Spleen (tissue), 11 donors: ENCODE measurements around the gene MOB2. TPM values are rescaled to one million over a fixed set of nuclear protein-coding genes. Genes with fewer than 3 reads are reported as not detected.
A peak's percentile ranks its signal among the peaks of the same experiment; 100 is the strongest.

Experiments
- DNase-seq: peaks from one replicate; pipeline ENCODE4 v3.0.0-alpha.2; 2020
- H3K27ac ChIP-seq, 8 donors: fragments of 200-600 bp; sonication (generic) in 7 of 8; 1 replicate in 4 of 8; 2 replicates in 4 of 8; pipeline versions ENCODE4 v1.5.0 to v1.8.0; 2016 to 2021; ENCODE audit warnings: inconsistent platforms in 4 of 8, mild to moderate bottlenecking in 4 of 8, moderate library complexity in 1 of 8
- H3K27me3 ChIP-seq, 7 donors: fragments of 200-600 bp; sonication (generic) in 6 of 7; replicated peaks in 1 of 7; 1 replicate in 4 of 7; 2 replicates in 3 of 7; pipeline versions ENCODE4 v1.5.0 to v1.8.0; 2016 to 2021; ENCODE audit warnings: inconsistent platforms in 3 of 7, mild to moderate bottlenecking in 1 of 7
- H3K36me3 ChIP-seq, 6 donors: fragments of 200-600 bp; sonication (generic) in 5 of 6; 1 replicate in 4 of 6; 2 replicates in 2 of 6; pipeline versions ENCODE4 v1.5.0 to v1.8.0; 2016 to 2021; ENCODE audit warnings: inconsistent platforms in 2 of 6
- H3K4me1 ChIP-seq, 6 donors: fragments of 200-600 bp; sonication (generic) in 5 of 6; 1 replicate in 3 of 6; 2 replicates in 3 of 6; pipeline versions ENCODE4 v1.5.0 to v1.8.0; 2016 to 2021; ENCODE audit warnings: inconsistent platforms in 3 of 6
- H3K4me3 ChIP-seq, 8 donors: fragments of 200-600 bp; sonication (generic) in 7 of 8; 1 replicate in 4 of 8; 2 replicates in 4 of 8; pipeline versions ENCODE4 v1.5.0 to v1.8.0; 2016 to 2021; ENCODE audit warnings: inconsistent platforms in 4 of 8, mild to moderate bottlenecking in 4 of 8, moderate library complexity in 2 of 8
- H3K9me3 ChIP-seq, 8 donors: fragments of 200-600 bp; sonication (generic) in 7 of 8; 1 replicate in 4 of 8; 2 replicates in 4 of 8; pipeline versions ENCODE4 v1.5.0 to v1.8.0; 2016 to 2021; ENCODE audit warnings: inconsistent platforms in 4 of 8
- POLR2A ChIP-seq, 3 donors: fragments of 450-650 bp; IDR thresholded peaks; one replicate each; pipeline ENCODE4 v1.5.1; 2017; ENCODE audit warnings: antibody characterized with exemption in 3 of 3, mild to moderate bottlenecking in 1 of 3
- POLR2AphosphoS5 ChIP-seq, 3 donors: sonication (generic); formaldehyde crosslinking; IDR thresholded peaks; one replicate each; pipeline ENCODE4 v1.5.1; 2017; ENCODE audit warnings: antibody characterized with exemption in 3 of 3
- WGBS, 5 donors: extraction: QIAGEN DNeasy Blood & Tissue Kit in 3 of 5; methylation state at CpG; one replicate each; pipeline versions ENCODE4 v1.1.5 to v1.1.7; 2013 to 2018; 5-methylcytosine and 5-hydroxymethylcytosine counted together
- intact Hi-C: fragments of 100-400 bp; cut with DNase I; formaldehyde crosslinking; loops from one replicate; pipeline ENCODE4 v1.15.0; 2023; ENCODE audit warnings: low total_unique reads
- polyA plus RNA-seq, 3 donors: library from polyadenylated mRNA; stranded (reverse); fragments of 200-250 nt; gene quantifications; one replicate each; pipeline ENCODE4 v1.2.1, GENCODE V29; 2013
- total RNA-seq, 7 donors: library from RNA; depleted of rRNA in 3 of 7; stranded (reverse); fragments of >200 nt in 3 of 7; fragmentation: NEBNext Ultra II Directional in 4 of 7; extraction: Animal tissue kit (Norgen Biotek cat#: 25700) in 4 of 7; gene quantifications; one replicate each; pipeline versions ENCODE4 v1.1.0 to v1.2.1, GENCODE V29; 2016 to 2021
- TF ChIP-seq, protein P1 (sequence below), 11 experiments: fragments of 200-600 bp in 7 of 11; fragments of 450-650 bp in 4 of 11; sonication (generic) in 4 of 11; IDR thresholded peaks in 8 of 11; conservative IDR thresholded peaks in 3 of 11; 1 replicate in 7 of 11; 2 replicates in 4 of 11; pipeline versions ENCODE4 v1.4.0 to v1.8.0; 2016 to 2021; ENCODE audit warnings: antibody characterized with exemption in 11 of 11, inconsistent platforms in 4 of 11, mild to moderate bottlenecking in 1 of 11
- donor health status: healthy with polysubstance abuse.
- donor health status: DM: no; HTN: no; CAD: no; lungs with moderate emphysema.
- donor health status: DM: no; HTN: no; CAD: no.
- donor health status: Bipolar disorder and iron deficiency.
- donor health status: healthy.
- donor health status: DM: no; HTN: no; CAD: no.
- donor health status: DM: yes; HTN: yes; CAD: no.

Gene MOB2
- total and polyA plus RNA-seq, 10 donors = 28.1 to 51.5 (median 41.5) TPM

- WGBS, 5 donors = 86 to 92% (median 88%) methylated on average over 20 of the region's 20 CpGs
- Histone ChIP-seq H3K9me3 (no peaks in the 10 kb centered on the region), H3K4me1 (peaks cover 0 to 37% (median 7%) of the 10 kb centered on the region in 6 donors), H3K4me3 (no peak overlapping the region), H3K27ac (no peak overlapping the region), H3K27me3 (no peaks in the 10 kb centered on the region), H3K36me3 (peaks cover 0 to 99% (median 77%) of the 10 kb centered on the region in 6 donors)
- DNase-seq = peak; percentile 34
- TF ChIP-seq, protein P1, sequence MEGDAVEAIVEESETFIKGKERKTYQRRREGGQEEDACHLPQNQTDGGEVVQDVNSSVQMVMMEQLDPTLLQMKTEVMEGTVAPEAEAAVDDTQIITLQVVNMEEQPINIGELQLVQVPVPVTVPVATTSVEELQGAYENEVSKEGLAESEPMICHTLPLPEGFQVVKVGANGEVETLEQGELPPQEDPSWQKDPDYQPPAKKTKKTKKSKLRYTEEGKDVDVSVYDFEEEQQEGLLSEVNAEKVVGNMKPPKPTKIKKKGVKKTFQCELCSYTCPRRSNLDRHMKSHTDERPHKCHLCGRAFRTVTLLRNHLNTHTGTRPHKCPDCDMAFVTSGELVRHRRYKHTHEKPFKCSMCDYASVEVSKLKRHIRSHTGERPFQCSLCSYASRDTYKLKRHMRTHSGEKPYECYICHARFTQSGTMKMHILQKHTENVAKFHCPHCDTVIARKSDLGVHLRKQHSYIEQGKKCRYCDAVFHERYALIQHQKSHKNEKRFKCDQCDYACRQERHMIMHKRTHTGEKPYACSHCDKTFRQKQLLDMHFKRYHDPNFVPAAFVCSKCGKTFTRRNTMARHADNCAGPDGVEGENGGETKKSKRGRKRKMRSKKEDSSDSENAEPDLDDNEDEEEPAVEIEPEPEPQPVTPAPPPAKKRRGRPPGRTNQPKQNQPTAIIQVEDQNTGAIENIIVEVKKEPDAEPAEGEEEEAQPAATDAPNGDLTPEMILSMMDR (IDR thresholded peaks at IDR 0.05 in 8 of 11, conservative IDR thresholded peaks at IDR 0.05 in 3 of 11) = no peak
- no peak for TF ChIP-seq POLR2AphosphoS5 (IDR thresholded peaks at IDR 0.05)
- no peak for TF ChIP-seq POLR2A (IDR thresholded peaks at IDR 0.05)
- intact Hi-C loops = no loop called here
Measured at GRCh38 chr11:1476940-1477736, 9.4 kb downstream of the MOB2 start.

GRCh38 chr11:1475841-1476240, 10.7 kb downstream of the MOB2 start:
- H3K4me3 ChIP-seq = no peak overlapping the region
- peaks cover 0 to 24% (median 1%) of the 10 kb centered on the region in 6 donors for H3K4me1 ChIP-seq
- WGBS, 5 donors = 93 to 98% (median 96%) methylated on average over 12 of the region's 12 CpGs
- intact Hi-C loops = no loop called here
- H3K36me3 ChIP-seq = peaks cover 0 to 100% (median 85%) of the 10 kb centered on the region in 6 donors
- no peaks in the 10 kb centered on the region for H3K27me3 ChIP-seq
- H3K9me3 ChIP-seq = no peaks in the 10 kb centered on the region
- TF ChIP-seq POLR2A (IDR thresholded peaks at IDR 0.05) (no peak), POLR2AphosphoS5 (IDR thresholded peaks at IDR 0.05) (peak in 1 of 3 donors; percentile 35)
- TF ChIP-seq, protein P1 (IDR thresholded peaks at IDR 0.05 in 8 of 11, conservative IDR thresholded peaks at IDR 0.05 in 3 of 11) = no peak
- DNase-seq = peak; percentile 43
- no peak overlapping the region for H3K27ac ChIP-seq

DNA sequence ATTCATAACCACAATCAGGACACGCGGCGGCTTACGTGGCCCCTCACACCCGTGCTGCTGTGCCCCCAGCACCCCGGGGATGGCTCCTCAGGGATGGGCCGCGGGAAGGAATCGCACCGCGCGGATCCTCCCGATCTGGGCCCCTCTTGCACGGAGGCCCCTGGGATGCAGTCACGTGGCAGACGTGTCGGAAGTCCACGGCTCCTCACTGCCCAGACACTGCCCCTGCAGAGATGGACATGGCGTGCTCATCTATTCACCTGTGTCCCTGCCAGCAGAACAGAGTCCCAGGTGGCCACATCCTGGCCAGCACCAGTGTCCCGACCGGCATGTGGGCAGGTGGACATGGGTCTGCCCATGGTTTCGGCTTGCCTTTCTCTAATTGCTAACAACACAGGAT, 12.8 kb downstream of the MOB2 start:
- no peaks in the 10 kb centered on the region for H3K27me3 ChIP-seq
- 95 to 98% (median 97%) methylated on average over 20 to 22 of the region's 22 CpGs for WGBS, 5 donors
- peak; percentile 68 for DNase-seq
- no peak overlapping the region for H3K4me3 ChIP-seq
- intact Hi-C loops = no loop called here
- peaks cover 0 to 12% (median 1%) of the 10 kb centered on the region in 6 donors for H3K4me1 ChIP-seq
- no peak overlapping the region for H3K27ac ChIP-seq
- peaks cover 0 to 100% (median 88%) of the 10 kb centered on the region in 6 donors for H3K36me3 ChIP-seq
- TF ChIP-seq POLR2A (IDR thresholded peaks at IDR 0.05) = no peak
- TF ChIP-seq, protein P1 (IDR thresholded peaks at IDR 0.05 in 8 of 11, conservative IDR thresholded peaks at IDR 0.05 in 3 of 11) = no peak
- peak in 1 of 3 donors; percentile 40 for TF ChIP-seq POLR2AphosphoS5 (IDR thresholded peaks at IDR 0.05)
- H3K9me3 ChIP-seq = no peaks in the 10 kb centered on the region

DNA sequence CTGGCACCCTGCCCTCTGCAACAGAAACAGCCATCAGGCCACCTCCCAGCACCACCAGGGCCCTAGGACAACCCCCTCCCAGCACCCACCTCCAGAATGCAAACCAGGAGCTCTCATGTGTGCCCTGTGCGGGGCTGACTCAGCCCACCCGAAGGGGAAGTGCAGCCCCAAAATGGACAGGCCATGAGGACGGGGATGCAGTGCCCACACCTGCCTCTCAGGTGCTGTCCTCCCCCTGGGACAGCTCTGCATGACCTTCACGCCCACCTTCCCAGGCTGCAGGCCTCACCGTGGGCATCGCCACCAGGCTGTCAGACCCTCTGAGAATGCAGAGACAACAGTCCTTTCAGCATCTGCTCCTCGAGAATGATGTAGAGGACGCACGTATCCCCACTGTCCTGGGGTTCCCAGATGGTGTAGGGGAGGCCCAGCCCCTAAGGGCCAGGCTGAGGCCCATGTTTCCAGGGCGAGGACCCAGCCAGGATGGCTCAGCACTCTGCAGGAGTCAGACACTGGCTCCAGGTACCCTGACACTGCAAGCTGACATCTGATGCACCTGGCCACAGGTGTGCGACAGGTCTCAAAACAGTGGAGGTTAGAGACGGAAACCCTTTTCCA, 13.5 kb downstream of the MOB2 start:
- 82 to 98% (median 90%) methylated on average over 5 to 12 of the region's 12 CpGs for WGBS, 5 donors
- DNase-seq = peak; percentile 46
- Histone ChIP-seq H3K36me3 (peaks cover 0 to 100% (median 84%) of the 10 kb centered on the region in 6 donors), H3K4me3 (no peak overlapping the region), H3K27ac (no peak overlapping the region), H3K4me1 (peaks cover 0 to 11% (median 0%) of the 10 kb centered on the region in 6 donors), H3K9me3 (no peaks in the 10 kb centered on the region), H3K27me3 (no peaks in the 10 kb centered on the region)
- no peak for TF ChIP-seq POLR2AphosphoS5 (IDR thresholded peaks at IDR 0.05)
- TF ChIP-seq POLR2A (IDR thresholded peaks at IDR 0.05) = no peak
- TF ChIP-seq, protein P1 (IDR thresholded peaks at IDR 0.05 in 8 of 11, conservative IDR thresholded peaks at IDR 0.05 in 3 of 11) = no peak
- intact Hi-C loops = no loop called here
